IgD-negative memory B cell (primary cell): ENCODE results near the gene CDK3. TPM values are rescaled to one million over a fixed set of nuclear protein-coding genes. Genes with fewer than 3 reads are reported as not detected.
A peak's percentile ranks its signal among the peaks of the same experiment; 100 is the strongest.

Source experiments
- H3K27ac Mint-ChIP-seq, 3 donors: one replicate each; pipeline ENCODE4 v1.8.0; 2020 to 2022; ENCODE audit warnings: mild to moderate bottlenecking in 3 of 3, mixed read lengths in 3 of 3, moderate library complexity in 1 of 3
- H3K27me3 Mint-ChIP-seq: one replicate; pipeline ENCODE4 v1.8.0; 2021; ENCODE audit warnings: mixed read lengths
- H3K36me3 Mint-ChIP-seq: one replicate; pipeline ENCODE4 v1.8.0; 2020; ENCODE audit warnings: mild to moderate bottlenecking, mixed read lengths
- H3K4me1 Mint-ChIP-seq, 3 donors: one replicate each; pipeline ENCODE4 v1.8.0; 2020 to 2022; ENCODE audit warnings: mixed read lengths in 3 of 3, mild to moderate bottlenecking in 1 of 3
- H3K4me3 Mint-ChIP-seq, 4 donors: one replicate each; pipeline ENCODE4 v1.8.0; 2020 to 2022; ENCODE audit warnings: mild to moderate bottlenecking in 4 of 4, mixed read lengths in 4 of 4, moderate library complexity in 3 of 4
- H3K9me3 Mint-ChIP-seq, 3 donors: one replicate each; pipeline ENCODE4 v1.8.0; 2020 to 2021; ENCODE audit warnings: mixed read lengths in 3 of 3, mild to moderate bottlenecking in 1 of 3
- polyA plus RNA-seq: library from polyadenylated mRNA; unstranded; fragments of 300-500 nt; fragmentation: Illumina TruSeq; gene quantifications from one replicate; pipeline ENCODE4 v1.2.3, GENCODE V29; 2021

The CDK3 gene
- polyA plus RNA-seq, 1 donor from 2014 or later: 0.71 TPM

DNA sequence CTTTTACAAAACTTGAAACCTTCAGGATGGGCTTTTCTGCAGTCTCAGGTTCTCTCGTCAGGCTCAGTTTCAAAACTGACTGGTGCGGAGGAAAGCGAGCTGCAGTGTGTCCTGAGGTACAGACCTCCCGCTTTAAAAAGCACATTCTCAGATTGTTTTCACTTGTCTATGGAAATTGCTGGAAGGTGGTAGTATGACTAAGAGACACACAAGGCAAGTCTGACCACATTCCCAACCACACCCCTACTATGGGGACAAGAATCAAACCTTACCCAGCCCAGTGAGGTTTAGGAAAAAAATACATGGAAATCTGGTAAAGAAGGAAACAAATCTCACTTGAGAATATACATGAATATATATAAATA lies 53.4 kb downstream of the CDK3 start:
- Mint-ChIP-seq H3K4me1 (peaks cover 0 to 2% (median 0%) of the 10 kb centered on the region in 3 donors), H3K27ac (peak overlapping the region in 1 of 3 donors; percentile 10), H3K4me3 (no peak overlapping the region), H3K9me3 (no peaks in the 10 kb centered on the region), H3K27me3 (no peaks in the 10 kb centered on the region), H3K36me3 (peaks cover 3% of the 10 kb centered on the region)

Other genes starting within 250 kb of the CDK3 start
- gene GALK1, start 235.7 kb upstream of the CDK3 start, polyA plus RNA-seq: 18.6 TPM
- 28.6 TPM for gene UNK, start 216.0 kb upstream of the CDK3 start, polyA plus RNA-seq
- gene UNC13D, start 156.5 kb upstream of the CDK3 start, polyA plus RNA-seq: 42.0 TPM
- gene WBP2, start 145.5 kb upstream of the CDK3 start, polyA plus RNA-seq: 131 TPM
- 12.4 TPM for gene TRIM47, start 122.3 kb upstream of the CDK3 start, polyA plus RNA-seq
- 25.0 TPM for gene TRIM65, start 103.9 kb upstream of the CDK3 start, polyA plus RNA-seq
- gene MRPL38, start 96.0 kb upstream of the CDK3 start, polyA plus RNA-seq: 77.5 TPM
- 1.9 TPM for gene FBF1, start 59.8 kb upstream of the CDK3 start, polyA plus RNA-seq
- 19.3 TPM for gene ACOX1, start 21.7 kb upstream of the CDK3 start, polyA plus RNA-seq
- 27.0 TPM for gene TEN1, start 21.6 kb upstream of the CDK3 start, polyA plus RNA-seq
- gene EVPL, start 26.5 kb downstream of the CDK3 start, polyA plus RNA-seq: not detected
- gene SRP68, start 71.7 kb downstream of the CDK3 start, polyA plus RNA-seq: 58.7 TPM
- 0.21 TPM for gene GALR2, start 73.9 kb downstream of the CDK3 start, polyA plus RNA-seq
- gene ZACN, start 78.3 kb downstream of the CDK3 start, polyA plus RNA-seq: 1.6 TPM
- 52.7 TPM for gene EXOC7, start 102.9 kb downstream of the CDK3 start, polyA plus RNA-seq
- not detected for gene FOXJ1, start 140.4 kb downstream of the CDK3 start, polyA plus RNA-seq
- gene RNF157, start 239.6 kb downstream of the CDK3 start, polyA plus RNA-seq: 0.43 TPM